Activated naive CD4-positive, alpha-beta T cell treated with anti-CD3 and anti-CD28 coated beads, Interleukin-2, amount 50 U/mL, for 16 hours (primary cell): ENCODE data around the gene ABCD1.
"Not testable (repeated sequence)": the region's sequence is repeated elsewhere in the genome, so short reads cannot be mapped to it uniquely, and the experiment has no call there.

ENCODE experiments used
- DNase-seq: peaks from one replicate; pipeline ENCODE4 v3.0.0-alpha.2; 2020

ABCD1 gene

DNA sequence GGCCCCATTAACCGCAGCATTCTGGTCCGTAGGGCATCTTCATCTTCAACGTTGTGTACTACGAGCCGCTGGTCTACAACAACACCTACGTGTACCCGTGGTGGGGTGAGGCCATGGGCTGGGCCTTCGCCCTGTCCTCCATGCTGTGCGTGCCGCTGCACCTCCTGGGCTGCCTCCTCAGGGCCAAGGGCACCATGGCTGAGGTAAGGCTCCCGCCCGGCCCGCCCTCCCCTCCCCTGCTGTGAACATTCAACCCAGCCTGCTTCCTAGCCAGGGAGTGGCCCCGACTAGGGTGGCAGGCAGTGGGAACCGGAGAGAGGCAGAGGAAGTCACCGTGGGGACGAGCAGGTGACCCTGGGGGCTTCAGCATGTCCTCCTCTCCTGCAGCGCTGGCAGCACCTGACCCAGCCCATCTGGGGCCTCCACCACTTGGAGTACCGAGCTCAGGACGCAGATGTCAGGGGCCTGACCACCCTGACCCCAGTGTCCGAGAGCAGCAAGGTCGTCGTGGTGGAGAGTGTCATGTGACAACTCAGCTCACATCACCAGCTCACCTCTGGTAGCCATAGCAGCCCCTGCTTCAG lies 29.9 kb upstream of the ABCD1 start:
- no peak for DNase-seq

DNA sequence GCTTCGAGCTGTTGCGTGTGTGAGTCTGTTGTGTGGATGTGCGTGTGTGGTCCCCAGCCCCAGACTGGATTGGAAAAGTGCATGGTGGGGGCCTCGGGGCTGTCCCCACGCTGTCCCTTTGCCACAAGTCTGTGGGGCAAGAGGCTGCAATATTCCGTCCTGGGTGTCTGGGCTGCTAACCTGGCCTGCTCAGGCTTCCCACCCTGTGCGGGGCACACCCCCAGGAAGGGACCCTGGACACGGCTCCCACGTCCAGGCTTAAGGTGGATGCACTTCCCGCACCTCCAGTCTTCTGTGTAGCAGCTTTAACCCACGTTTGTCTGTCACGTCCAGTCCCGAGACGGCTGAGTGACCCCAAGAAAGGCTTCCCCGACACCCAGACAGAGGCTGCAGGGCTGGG lies 28.6 kb upstream of the ABCD1 start:
- DNase-seq: no peak

DNA sequence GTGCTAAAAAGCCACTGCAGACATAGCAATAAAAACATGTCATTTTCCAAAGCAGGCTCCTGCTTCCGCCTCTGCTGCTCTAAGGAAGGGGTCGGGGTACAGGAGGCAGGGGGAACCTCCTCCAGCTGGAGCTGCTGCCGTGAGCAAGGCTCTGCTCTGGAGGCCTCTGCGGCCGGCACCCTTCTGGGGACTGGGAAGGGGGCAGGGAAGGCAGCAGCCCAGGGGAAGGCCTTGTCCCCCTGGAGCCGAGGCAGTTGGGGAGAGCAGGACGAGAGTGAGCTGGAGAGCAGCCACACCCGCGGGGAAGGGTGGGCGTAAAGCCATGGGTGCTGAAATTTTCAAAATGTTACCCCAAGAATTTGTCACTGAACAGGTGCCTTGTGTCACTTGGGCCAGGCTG lies 28.1 kb upstream of the ABCD1 start:
- DNase-seq: not testable (repeated sequence)

DNA sequence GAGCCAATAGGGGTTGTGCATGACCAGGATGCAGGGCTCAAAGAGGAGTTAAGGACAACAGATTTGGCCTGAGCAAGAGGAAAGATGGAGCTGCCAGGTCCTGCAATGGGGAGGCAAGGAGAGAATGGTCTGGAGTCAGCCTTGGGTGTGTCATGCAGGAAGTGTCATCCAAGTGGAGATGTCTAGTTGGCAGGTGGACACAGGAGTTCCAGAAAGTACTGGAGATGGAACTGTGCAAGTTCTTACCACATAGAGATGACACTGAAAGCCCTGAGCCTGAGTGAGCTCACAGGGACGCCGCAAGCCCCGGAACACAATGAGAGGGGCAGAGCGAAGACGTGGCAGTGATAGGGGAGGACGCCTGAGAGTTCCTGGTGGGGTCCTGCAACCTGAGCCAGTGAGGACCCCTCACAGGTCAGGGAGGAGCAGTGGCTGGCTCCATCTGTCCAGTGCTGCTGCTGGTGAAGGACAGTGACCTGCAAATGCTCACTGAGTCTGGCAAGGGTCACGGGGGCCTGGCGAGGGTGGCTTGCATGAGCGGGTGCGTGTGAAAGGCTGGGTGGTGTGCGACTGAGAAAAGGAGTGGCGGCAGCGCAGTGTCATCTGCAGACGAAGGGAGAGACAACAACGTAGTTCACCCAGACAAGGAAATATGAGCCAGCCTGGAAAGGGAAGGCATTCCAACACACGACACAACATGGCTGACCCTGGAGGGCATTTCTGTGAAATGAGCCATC lies 27.5 kb upstream of the ABCD1 start:
- DNase-seq: not testable (repeated sequence)

DNA sequence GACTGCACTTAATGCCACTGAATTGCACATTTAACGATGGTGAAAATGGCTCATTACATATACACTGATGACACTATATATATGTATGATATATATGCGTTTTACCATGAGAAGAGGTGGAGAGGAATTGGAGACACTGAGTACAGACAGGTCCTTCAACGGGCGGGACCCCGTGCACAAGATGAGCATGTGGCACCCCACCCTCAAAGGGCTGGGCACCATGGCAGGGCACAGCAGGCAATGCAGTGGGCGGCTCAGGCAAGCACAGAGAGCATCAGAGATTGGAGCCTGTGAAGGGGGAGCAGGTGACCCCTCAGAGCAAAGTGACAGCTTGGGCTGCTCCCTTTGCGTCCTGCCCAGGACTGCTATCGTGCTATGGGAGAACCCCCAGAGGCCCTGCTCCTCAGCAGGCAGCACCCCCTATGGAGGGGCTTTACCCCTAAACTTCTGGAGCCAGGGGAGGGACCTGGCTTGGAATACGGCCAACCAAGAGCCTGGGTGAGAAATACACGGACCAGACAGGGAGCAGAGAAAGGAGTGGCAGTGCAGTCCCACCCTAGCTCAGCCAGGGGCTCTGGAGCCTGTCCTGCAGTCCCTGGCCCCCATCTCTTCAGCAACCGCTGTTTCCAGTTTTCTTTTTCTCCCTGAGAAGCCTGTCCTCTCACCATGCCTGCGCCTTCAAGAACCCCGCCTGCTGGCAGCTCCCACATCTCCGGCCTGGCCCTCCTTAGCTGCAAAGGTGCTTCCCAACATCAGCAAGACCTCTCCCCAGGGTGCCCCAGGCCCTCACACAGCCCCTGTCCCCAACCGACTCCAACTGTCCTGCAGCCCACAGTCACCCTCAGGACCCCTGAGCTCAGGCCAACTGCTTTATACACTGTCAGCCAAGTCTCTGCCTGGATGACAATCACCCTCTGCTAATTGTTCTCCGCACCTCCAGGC lies 26.5 kb upstream of the ABCD1 start:
- no peak for DNase-seq

DNA sequence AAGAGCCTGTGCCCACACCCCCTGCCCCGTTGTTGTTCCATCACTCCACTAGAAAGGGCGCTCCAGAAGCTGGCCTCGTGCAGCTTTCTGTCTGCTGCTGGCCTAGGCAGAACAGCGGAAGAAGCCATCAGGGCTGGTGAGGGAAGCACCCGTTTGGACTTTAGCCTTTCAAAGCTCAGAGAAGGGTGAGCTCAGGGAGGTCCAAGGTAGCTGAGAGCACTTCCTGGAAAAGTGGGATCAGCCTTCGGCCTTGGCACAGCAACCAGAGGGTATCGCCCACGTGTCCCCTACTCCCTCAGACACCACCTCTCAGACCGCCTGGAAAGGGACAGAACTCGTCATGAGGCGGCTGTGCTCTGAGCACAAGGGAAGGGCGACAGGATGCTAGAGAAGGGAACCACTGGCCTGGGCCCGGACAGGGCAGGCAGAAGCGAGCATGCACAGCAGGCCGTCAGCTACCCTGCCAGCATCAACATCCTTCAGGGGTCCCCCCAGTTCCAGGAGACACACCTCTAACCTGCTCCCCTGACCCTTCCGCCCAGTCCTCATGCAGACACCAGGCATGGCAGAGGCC lies 25.4 kb upstream of the ABCD1 start:
- DNase-seq: not testable (repeated sequence)

DNA sequence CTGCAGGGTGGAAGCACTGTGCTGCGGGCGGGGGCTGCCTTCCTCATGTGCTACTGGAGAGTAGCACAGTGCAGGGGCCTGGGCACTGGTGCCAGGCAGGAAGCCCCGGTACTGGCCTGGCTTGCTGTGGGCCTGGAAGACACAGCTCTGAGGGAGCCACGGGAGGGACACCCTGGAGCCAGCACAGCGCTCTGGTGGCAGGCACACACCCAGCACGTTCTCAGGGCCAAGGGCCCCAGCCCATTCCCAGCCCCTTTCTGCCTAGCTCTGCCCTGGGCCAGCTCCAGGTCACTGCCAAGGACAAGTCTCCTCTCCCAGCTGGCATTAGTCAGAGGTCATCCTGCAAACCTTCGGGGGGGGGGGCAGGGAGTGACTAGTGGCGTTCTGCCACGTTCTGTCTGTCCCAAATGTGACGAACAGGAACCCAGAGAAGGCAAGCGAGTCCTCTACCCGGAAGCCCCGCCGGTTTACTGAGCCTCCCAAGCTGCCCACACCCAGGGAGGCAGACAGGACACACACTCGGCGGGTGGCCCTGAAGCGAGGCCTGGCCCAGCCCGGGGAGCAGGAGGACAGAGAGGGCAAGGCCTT lies 24.8 kb upstream of the ABCD1 start:
- DNase-seq: not testable (repeated sequence)

DNA sequence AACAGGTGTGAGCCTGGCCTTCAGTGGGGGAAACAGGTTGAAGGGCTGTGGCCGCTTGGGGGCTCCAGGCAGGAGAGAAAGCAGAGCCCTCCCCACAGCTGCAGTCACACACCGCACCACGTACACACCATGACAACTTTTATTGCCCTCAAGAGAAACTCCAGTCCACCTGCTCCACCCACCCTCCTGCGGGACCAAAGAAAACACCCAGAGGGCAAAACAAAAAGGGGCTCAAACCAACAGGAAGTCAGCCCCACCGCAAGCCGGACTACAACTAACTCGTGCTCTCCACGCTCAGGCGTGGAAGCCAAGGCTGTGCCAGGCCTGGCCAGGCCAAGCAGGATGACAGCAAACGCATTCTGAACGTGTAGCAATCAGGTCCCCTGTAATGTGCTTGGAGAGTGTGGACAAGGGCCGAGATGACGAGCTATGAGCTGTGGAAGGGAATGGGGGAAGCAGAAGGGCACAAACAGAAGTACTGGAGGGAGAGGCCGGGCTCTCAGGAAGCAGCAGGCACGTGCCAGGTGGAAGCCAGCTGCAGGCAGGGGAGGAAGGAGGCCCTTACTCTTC lies 24.2 kb upstream of the ABCD1 start:
- no peak for DNase-seq

DNA sequence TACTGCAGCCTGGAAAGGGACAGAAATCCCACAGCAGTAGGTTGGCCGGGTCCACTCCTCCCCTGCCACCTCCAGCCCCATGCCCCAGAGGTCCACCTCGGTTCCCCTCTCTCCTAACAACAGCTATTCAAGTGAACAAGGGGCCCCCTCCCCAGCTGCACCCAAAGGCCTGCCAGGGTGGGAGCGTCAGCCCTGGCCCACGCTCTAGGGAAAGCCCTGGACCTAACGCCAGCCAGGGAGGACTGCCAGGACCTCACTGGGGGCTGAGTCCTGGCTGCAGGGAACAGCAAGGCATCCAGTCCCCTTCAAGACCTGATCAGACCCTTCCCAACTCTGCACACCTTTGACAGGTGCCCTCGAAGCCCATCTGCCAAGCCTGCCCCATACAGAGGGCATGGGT lies 23.7 kb upstream of the ABCD1 start:
- DNase-seq: no peak

DNA sequence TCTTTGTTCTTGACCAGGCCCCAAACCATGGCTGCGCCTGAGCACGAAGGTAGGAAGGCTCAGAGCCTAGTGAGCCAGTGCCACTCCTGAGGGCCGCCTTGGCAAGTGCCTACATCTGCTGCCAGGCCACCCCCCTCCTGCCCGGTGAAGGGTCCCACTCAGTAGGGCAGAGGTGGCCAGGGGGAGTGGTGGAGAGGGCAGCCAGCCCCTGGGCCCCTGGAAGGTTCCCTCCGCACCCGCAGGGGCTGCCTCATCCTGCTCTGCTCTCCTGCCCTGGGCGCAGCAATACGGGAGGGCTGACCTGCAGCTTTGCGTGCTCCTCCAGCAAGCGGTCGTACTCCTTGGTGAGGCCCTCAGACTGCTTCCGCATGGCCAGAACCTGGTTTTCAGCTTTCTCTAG lies 22.9 kb upstream of the ABCD1 start:
- DNase-seq: no peak

DNA sequence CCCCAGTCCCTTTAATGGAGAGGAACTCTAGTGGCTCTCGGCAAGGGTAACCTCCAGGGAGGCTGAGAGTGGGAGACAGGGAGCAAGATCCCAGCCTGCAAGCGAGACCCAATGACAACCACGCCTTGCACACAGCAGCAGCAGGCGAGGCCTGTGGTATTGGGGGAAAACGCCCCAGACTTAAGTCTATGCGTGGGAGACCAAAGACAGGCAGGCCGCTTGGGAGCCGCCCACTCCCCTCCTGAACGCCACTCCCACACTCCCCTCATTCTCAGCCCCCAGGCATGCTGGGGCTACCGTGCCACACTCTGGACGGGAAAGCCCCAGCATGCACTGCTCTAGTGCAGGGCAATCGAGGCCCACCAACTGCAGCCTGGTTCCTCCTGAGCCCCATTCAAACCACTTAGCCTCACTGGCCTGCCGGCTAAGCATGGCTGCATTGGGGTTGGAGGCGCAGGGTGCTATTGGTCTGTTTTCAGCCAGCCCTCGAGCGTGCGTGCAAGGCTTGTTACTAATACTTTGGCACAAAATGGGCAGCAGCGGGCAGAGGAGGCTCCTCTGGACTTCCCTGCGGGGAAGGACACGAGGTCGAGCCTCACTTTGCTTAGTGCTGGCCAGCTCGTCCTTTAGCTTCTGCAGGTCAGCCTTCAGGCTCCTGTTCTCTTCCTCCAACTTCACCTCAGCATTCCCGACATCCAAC lies 22.2 kb upstream of the ABCD1 start:
- DNase-seq: no peak

DNA sequence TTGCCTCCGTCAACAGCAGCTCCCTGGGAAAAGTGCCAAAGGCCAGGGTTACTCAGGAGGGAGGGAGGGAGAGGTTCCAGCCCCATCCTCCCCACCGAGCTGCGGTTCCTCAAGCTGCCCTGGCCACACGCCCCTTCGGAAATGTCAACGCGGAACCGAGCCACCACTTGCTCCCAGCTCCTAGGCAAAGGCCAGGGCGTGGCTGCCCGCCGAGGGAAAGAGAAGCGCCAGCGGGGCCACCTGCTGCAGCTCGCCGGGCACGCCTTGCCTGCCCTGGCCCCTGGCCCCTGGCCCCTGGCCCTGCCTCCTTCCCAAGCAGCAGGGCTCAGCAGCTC lies 21.7 kb upstream of the ABCD1 start:
- no peak for DNase-seq

DNA sequence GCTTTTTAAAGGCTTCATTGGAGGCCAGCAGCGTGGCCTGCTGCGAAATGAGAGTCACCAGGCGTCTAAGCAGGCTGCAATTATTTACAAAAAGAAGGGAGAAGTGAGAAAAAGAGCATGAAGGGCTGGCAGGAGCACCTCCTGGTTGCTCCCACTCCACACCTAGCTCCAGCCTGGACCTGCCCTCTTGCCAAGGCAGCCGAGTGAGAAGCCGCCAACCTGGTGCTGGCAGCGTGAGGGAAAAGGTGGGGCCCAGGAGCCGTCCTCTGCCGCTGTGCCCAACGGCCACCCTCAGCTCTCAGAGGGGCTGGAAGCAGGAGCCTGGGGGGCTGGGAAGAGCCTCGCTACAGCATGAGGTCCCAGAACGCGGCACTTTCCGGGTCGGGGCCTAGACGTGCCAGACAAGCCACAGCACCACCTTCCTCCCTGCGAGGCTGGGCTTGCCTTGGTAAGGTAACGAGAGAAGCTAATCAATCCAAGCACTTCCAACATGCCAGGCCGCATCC lies 20.6 kb upstream of the ABCD1 start:
- no peak for DNase-seq

DNA sequence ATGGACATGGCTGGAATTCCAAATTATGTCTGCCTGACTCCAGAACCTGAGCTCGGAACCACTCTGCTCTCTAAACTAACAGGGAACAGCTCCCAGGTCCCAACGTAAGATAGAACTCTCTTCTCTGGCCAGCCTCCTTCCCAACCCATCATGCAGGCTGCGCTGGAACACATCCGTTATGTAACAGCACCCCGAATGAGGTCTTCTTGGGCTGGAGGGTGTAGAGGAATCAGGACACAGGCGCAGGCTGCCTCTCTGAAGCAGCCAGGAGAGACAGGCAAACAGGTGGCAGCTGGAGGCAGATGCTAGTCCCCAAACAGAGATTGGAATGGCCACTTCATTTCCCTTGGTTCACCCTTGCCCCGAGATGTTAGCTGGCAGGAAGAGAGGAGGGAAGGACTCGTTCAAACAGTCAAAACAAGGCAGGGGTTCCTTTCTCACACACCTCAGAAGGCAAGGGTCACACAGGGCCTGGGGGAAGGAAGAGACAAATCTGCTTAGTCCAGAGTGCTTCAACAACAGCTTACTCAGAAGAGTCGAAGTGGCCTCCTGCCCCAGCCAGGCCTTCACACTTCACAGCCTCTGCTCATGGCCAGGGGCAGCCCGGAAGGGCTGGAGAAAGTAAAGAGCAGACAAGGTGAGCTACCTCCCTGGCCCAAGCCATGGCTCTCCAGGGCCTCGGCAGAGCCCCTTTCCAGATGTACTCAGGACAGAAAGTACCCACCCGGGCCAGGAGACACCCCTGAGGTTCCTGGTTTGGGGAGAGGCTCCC lies 19.8 kb upstream of the ABCD1 start:
- DNase-seq: not testable (repeated sequence)

DNA sequence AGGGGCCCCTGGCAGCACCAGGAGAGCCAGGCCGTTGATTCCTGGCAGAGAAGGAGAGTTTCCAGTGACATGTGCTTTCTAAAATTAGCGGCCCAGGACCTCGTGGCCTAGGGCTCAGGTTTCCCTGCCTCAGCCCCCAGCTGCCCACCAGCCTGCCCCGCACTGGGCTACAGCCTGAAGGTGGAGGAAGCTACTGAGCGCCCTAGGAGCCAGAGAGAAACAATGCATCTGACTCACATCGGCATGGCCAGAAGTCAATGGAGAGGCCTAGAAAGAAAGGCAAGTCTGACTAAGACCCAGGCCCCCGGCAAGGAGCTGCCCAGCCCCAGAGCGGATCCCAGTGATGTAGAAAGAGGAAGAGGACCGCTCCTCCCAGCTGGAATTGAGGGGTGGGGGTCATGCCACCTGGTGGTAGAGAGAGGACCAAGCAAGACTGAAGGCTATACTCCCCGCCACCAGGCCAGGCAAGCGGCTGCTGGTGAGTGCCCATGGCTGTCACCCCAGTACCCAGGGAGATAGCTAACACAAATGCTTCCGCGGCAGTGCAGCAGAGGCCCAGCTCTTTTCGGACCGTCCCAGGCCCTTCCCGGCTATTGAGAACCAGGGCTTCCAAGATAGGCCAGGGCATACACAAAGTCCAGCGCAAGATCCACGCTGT lies 19.1 kb upstream of the ABCD1 start:
- not testable (repeated sequence) for DNase-seq

DNA sequence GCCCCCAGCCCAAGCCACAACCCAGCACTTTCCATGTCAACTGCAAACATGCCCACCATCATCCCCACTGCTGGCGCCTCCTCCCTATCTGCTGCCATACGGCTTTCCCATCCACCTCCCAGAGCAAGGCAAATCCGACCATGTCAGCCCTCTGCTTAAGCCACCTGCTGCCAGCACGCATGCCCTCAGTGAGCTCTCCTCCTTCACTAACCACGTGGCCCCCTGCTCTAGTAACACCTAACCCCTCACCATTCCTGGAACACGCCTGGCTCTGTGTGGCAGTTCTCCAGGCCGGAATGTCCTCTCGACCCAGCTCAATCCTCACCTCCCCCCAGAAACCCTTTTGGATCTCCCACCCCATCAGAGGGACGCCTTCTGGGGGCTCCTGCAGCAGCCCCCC lies 17.9 kb upstream of the ABCD1 start:
- DNase-seq: no peak

DNA sequence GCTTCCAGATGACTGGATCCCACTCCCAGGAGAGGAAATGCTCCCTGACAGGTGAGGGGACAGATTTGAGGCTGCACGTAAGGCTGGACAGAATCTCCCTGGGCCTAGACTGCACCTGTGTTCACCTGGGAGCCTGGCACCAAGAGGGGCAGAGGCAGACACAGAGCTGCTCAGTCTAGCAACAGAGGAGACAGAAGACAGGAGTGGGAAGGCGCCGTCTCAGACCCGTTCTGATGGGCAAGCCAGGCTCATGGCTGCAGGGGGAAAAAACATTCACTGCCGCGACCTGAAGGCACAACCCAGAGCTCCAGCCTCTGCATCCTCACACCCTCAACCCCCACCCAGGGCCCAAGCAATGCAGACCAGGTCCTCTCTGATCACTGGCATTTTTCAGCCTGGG lies 17.2 kb upstream of the ABCD1 start:
- DNase-seq: no peak

DNA sequence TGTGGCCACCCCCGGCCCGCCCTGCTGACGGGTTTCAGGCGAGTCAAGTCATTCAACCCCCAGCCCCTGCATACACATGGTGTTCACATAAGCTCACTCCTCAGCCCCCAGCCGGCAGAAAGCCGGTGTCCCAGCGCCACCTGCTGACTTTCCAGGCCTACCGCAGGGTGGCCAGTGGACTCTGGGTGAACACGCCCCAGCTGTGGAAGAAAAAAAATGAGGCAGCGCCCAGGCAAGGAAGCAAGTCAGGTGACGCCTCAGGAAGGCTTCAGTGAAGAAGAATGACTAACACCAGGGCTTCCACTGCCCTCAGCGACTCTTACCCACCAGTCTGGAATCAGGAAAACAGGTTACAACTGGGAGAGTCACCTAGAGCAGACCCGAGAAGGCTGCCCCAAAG lies 16.2 kb upstream of the ABCD1 start:
- DNase-seq: peak; percentile 49

DNA sequence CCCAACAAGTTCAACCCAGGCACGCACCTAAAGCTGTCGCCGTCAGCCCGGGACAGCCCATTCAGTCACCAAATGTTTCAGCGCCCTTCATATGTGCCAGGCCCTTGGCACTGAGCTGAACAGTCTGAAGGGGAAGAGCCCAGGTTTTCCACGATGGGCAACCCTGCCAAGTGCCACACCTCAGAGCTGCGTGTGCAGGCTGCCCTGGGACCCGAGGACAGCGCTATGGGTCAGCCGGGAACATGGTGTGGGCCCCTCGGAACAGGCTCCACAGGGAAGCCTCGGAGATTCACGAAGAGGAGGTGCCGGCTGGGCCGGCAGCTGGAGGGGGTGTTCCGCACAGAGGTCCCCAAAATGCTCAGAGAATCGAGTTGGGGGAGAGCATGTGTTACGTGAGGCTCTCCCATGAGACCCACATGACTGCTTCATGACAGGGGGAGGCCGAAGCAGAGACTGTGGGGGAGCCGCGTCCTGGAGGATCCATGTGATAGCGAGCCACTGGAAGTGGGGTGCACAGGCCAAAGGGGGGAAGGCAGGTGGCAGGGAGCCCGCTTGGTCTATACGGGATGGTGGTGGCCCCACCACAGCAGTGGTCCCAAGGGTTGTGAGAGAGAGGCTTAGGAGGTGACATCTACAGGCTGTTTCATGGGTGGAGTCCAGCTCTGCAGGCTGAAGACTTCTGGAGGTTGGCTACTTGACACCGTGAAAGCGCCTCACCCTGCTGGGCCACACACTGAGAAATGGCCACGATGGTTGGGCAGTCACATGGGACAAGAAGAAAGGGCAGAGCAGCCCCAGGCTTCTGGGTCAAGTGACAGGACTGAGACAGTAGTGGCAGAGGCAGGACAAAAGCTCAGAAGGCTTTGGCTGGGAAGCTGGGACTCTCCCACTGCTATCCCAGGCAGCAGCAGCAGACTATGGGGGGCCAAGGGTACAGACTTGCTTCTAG lies 14.7 kb upstream of the ABCD1 start:
- DNase-seq: no peak
